Activated naive CD8-positive, alpha-beta T cell treated with anti-CD3 and anti-CD28 coated beads, Interleukin-2, amount 10 ng/mL, durations not matched to agents 7 days and 5 days (primary cell): Measurements from ENCODE around the gene BTG1. TPM values are rescaled to one million over a fixed set of nuclear protein-coding genes. Genes with fewer than 3 reads are reported as not detected.
A peak's percentile ranks its signal among the peaks of the same experiment; 100 is the strongest.
"Not testable (repeated sequence)": the region's sequence is repeated elsewhere in the genome, so short reads cannot be mapped to it uniquely, and the experiment has no call there.

Experiments
- ATAC-seq: fragments of 150-1000 bp; cut with Tn5 transposase; one replicate; pipeline ENCODE4 v1.10.0; 2021; ENCODE audit warnings: low read depth, moderate library complexity
- POLR2A ChIA-PET: fragments of 350-600 bp; sonication (Branson Sonifier 250); formaldehyde crosslinking; loops from one replicate; lab custom pipeline; 2021; ENCODE audit warnings: antibody characterized with exemption; lab: Charles Lee
- DNase-seq: peaks from one replicate; pipeline ENCODE4 v3.0.0; 2021
- H3K27ac Mint-ChIP-seq: one replicate; pipeline ENCODE4 v1.8.0; 2022; ENCODE audit warnings: mild to moderate bottlenecking, mixed read lengths
- H3K27me3 Mint-ChIP-seq: one replicate; pipeline ENCODE4 v1.8.0; 2022; ENCODE audit warnings: mild to moderate bottlenecking, moderate library complexity, mixed read lengths
- H3K36me3 Mint-ChIP-seq: one replicate; pipeline ENCODE4 v1.8.0; 2021; ENCODE audit warnings: mild to moderate bottlenecking, mixed read lengths
- H3K4me1 Mint-ChIP-seq: one replicate; pipeline ENCODE4 v1.8.0; 2021; ENCODE audit warnings: mixed read lengths
- H3K4me3 Mint-ChIP-seq: one replicate; pipeline ENCODE4 v1.8.0; 2022; ENCODE audit warnings: mild to moderate bottlenecking, moderate library complexity, mixed read lengths
- H3K9me3 Mint-ChIP-seq: one replicate; pipeline ENCODE4 v1.8.0; 2021; ENCODE audit warnings: mixed read lengths
- total RNA-seq, 2 experiments: library from RNA; stranded (reverse); gene quantifications; one replicate each; pipeline ENCODE4 v1.2.3, GENCODE V29; 2021

BTG1 gene
- total RNA-seq, 2 experiments from 2014 or later = 249 to 255 TPM

GRCh38 chr12:92102606-92103005 lies 43.0 kb downstream of the BTG1 start:
- Mint-ChIP-seq H3K4me1 (peaks cover 32% of the 10 kb centered on the region), H3K9me3 (peaks cover 13% of the 10 kb centered on the region), H3K27me3 (no peaks in the 10 kb centered on the region), H3K4me3 (no peak overlapping the region), H3K36me3 (peaks cover 20% of the 10 kb centered on the region), H3K27ac (no peak overlapping the region)
- no peak for ATAC-seq
- POLR2A ChIA-PET = no interaction called here
- no peak for DNase-seq

GRCh38 chr12:92098594-92099380 lies 46.9 kb downstream of the BTG1 start:
- Mint-ChIP-seq H3K27me3 (no peaks in the 10 kb centered on the region), H3K36me3 (peaks cover 23% of the 10 kb centered on the region), H3K4me3 (no peak overlapping the region), H3K9me3 (peaks cover 13% of the 10 kb centered on the region), H3K4me1 (peaks cover 21% of the 10 kb centered on the region), H3K27ac (no peak overlapping the region)
- ATAC-seq (no peak), DNase-seq (no peak)
- POLR2A ChIA-PET = no interaction called here

- Mint-ChIP-seq H3K4me3 (peak overlapping the region; percentile 49), H3K36me3 (peaks cover 20% of the 10 kb centered on the region), H3K4me1 (peaks cover 19% of the 10 kb centered on the region), H3K27ac (peak overlapping the region; percentile 76), H3K9me3 (peaks cover 13% of the 10 kb centered on the region), H3K27me3 (no peaks in the 10 kb centered on the region)
- ATAC-seq = peak; percentile 50
- no peak for DNase-seq
- POLR2A ChIA-PET = interaction anchor here (0.6 to 2.9 kb wide), 4 partner anchors 10 to 49 kb away, joined by 3 to 18 read pairs (median 4); partner anchors contain the start of gene BTG1
Measured at GRCh38 chr12:92096346-92097136, 49.1 kb downstream of the BTG1 start.

GRCh38 chr12:92094751-92095161 lies 50.9 kb downstream of the BTG1 start:
- POLR2A ChIA-PET = interaction anchor here (1.1 kb wide), 1 partner anchor 51 kb away, joined by 3 read pairs; the partner anchor contains the start of gene BTG1
- DNase-seq (no peak), ATAC-seq (peak; percentile 35)
- no peak overlapping the region for H3K4me3 Mint-ChIP-seq
- H3K4me1 Mint-ChIP-seq = peaks cover 16% of the 10 kb centered on the region
- no peaks in the 10 kb centered on the region for H3K27me3 Mint-ChIP-seq
- peaks cover 10% of the 10 kb centered on the region for H3K36me3 Mint-ChIP-seq
- peaks cover 5% of the 10 kb centered on the region for H3K9me3 Mint-ChIP-seq
- no peak overlapping the region for H3K27ac Mint-ChIP-seq

DNA sequence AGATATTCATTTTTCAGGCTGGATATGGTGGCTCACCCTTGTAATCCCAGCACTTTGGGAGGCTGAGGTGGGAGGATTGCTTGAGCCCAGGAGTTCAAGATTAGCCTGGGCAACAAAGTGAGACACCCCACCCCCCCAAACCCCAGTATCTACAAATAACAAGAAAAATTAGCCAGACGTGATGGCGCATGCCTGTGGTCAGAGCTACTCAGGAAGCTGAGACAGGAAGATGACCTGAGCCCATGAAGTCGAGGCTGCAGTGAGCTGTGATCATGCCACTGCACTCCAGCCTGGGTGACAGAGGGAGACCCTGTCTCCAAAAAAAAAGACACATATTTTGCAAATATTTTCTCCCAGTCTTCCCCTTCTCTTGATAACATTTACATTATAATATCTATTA lies 51.3 kb downstream of the BTG1 start:
- not testable (repeated sequence) for H3K27me3 Mint-ChIP-seq, H3K27ac Mint-ChIP-seq, H3K36me3 Mint-ChIP-seq, DNase-seq, H3K4me3 Mint-ChIP-seq, H3K9me3 Mint-ChIP-seq
- ATAC-seq = peak; percentile 44
- POLR2A ChIA-PET = interaction anchor here (0.7 to 1.1 kb wide), 2 partner anchors 36 to 52 kb away, joined by 3 to 6 read pairs; partner anchors contain the start of gene BTG1
- H3K4me1 Mint-ChIP-seq = peaks cover 19% of the 10 kb centered on the region
